HG03575 (cell line): Measurements from ENCODE around the gene WEE1.
"Not testable (repeated sequence)": the region's sequence is repeated elsewhere in the genome, so short reads cannot be mapped to it uniquely, and the experiment has no call there.

Experiments used
- ATAC-seq: cut with Tn5 transposase; IDR thresholded peaks from one replicate; pipeline ENCODE4 v1.9.1; 2021; ENCODE audit not compliant: unreplicated experiment, insufficient number of reproducible peaks, low FRiP score; ENCODE audit errors: extremely low read depth

WEE1 gene

GRCh38 chr11:9573052-9573774 lies at the start of gene WEE1:
Gene WEE1, plus strand, starts transcription at chr11:9573670. Its CDS starts 264 bp downstream, at chr11:9573934.
- peak; percentile 45 for ATAC-seq

GRCh38 chr11:9524001-9524400 lies 49.5 kb upstream of the WEE1 start:
- ATAC-seq = no peak

GRCh38 chr11:9525116-9525515 lies 48.4 kb upstream of the WEE1 start:
- no peak for ATAC-seq

GRCh38 chr11:9527481-9528135 lies 45.9 kb upstream of the WEE1 start:
- ATAC-seq = no peak

GRCh38 chr11:9528136-9528501 lies 45.4 kb upstream of the WEE1 start:
- ATAC-seq = no peak

GRCh38 chr11:9528573-9529333 lies 44.7 kb upstream of the WEE1 start:
- no peak for ATAC-seq

- ATAC-seq = no peak
Observed at GRCh38 chr11:9529334-9529650, 44.2 kb upstream of the WEE1 start.

- no peak for ATAC-seq
Observed at GRCh38 chr11:9530020-9530621, 43.3 kb upstream of the WEE1 start.

GRCh38 chr11:9530901-9531625 lies 42.4 kb upstream of the WEE1 start:
- ATAC-seq = no peak

- no peak for ATAC-seq
Observed at GRCh38 chr11:9533058-9533457, 40.4 kb upstream of the WEE1 start.

GRCh38 chr11:9533736-9534473 lies 39.6 kb upstream of the WEE1 start:
- ATAC-seq = no peak

- ATAC-seq = no peak
Observed at GRCh38 chr11:9535189-9535781, 38.2 kb upstream of the WEE1 start.

GRCh38 chr11:9538548-9538947 lies 34.9 kb upstream of the WEE1 start:
- no peak for ATAC-seq

- ATAC-seq = not testable (repeated sequence)
Observed at GRCh38 chr11:9549216-9549615, 24.3 kb upstream of the WEE1 start.

- no peak for ATAC-seq
Observed at GRCh38 chr11:9550191-9550628, 23.3 kb upstream of the WEE1 start.

- ATAC-seq = no peak
Observed at GRCh38 chr11:9561279-9561982, 12.0 kb upstream of the WEE1 start.

GRCh38 chr11:9562716-9563115 lies 10.8 kb upstream of the WEE1 start:
- no peak for ATAC-seq
